Activated CD8-positive, alpha-beta T cell treated with anti-CD3 and anti-CD28 coated beads, Interleukin-2, amount 10 ng/mL, durations not matched to agents 7 days and 5 days (primary cell): ENCODE measurements around the gene EXD3. TPM values are rescaled to one million over a fixed set of nuclear protein-coding genes. Genes with fewer than 3 reads are reported as not detected.
"Not testable (repeated sequence)": the region's sequence is repeated elsewhere in the genome, so short reads cannot be mapped to it uniquely, and the experiment has no call there.

Experiments used
- ATAC-seq: fragments of 150-1000 bp; cut with Tn5 transposase; one replicate; pipeline ENCODE4 v1.10.0; 2021; ENCODE audit warnings: moderate library complexity
- CTCF ChIA-PET: fragments of 350-600 bp; sonication (Branson Sonifier 250); formaldehyde crosslinking; loops from one replicate; lab custom pipeline; 2021; ENCODE audit warnings: antibody characterized with exemption; lab: Charles Lee
- POLR2A ChIA-PET: fragments of 350-600 bp; sonication (Branson Sonifier 250); formaldehyde crosslinking; loops from one replicate; lab custom pipeline; 2021; ENCODE audit warnings: antibody characterized with exemption; lab: Charles Lee
- DNase-seq: peaks from one replicate; pipeline ENCODE4 v3.0.0-alpha.2; 2020
- H3K27ac Mint-ChIP-seq: one replicate; pipeline ENCODE4 v1.8.0; 2021; ENCODE audit warnings: mild to moderate bottlenecking, mixed read lengths
- H3K27me3 Mint-ChIP-seq: one replicate; pipeline ENCODE4 v1.8.0; 2021; ENCODE audit warnings: low read depth, mixed read lengths
- H3K36me3 Mint-ChIP-seq: one replicate; pipeline ENCODE4 v1.8.0; 2021; ENCODE audit warnings: low read depth, mixed read lengths
- H3K4me1 Mint-ChIP-seq: one replicate; pipeline ENCODE4 v1.8.0; 2021; ENCODE audit warnings: low read depth, mixed read lengths
- H3K4me3 Mint-ChIP-seq: one replicate; pipeline ENCODE4 v1.8.0; 2021; ENCODE audit warnings: mild to moderate bottlenecking, mixed read lengths
- H3K9me3 Mint-ChIP-seq: one replicate; pipeline ENCODE4 v1.8.0; 2022; ENCODE audit warnings: mixed read lengths; ENCODE audit not compliant: insufficient read depth
- total RNA-seq, 2 experiments: library from RNA; stranded (reverse); gene quantifications; one replicate each; pipeline ENCODE4 v1.2.3, GENCODE V29; 2021

Gene EXD3
- total RNA-seq, 2 experiments from 2014 or later: 10.0 to 10.9 TPM

GRCh38 chr9:137411645-137412380 lies 11.1 kb downstream of the EXD3 start:
- Mint-ChIP-seq H3K9me3 (no peaks in the 10 kb centered on the region), H3K4me1 (peaks cover 33% of the 10 kb centered on the region), H3K36me3 (no peaks in the 10 kb centered on the region), H3K4me3 (no peak overlapping the region), H3K27ac (no peak overlapping the region), H3K27me3 (no peaks in the 10 kb centered on the region)
- ChIA-PET POLR2A (no interaction called here), CTCF (interaction anchor here (1.9 kb wide), 1 partner anchor 11 kb away, joined by 6 read pairs; the partner anchor contains the start of gene EXD3)
- no peak for ATAC-seq
- DNase-seq: peak; percentile 66

- Mint-ChIP-seq H3K4me1 (peaks cover 33% of the 10 kb centered on the region), H3K27me3 (no peaks in the 10 kb centered on the region), H3K4me3 (no peak overlapping the region), H3K9me3 (no peaks in the 10 kb centered on the region), H3K36me3 (no peaks in the 10 kb centered on the region), H3K27ac (no peak overlapping the region)
- POLR2A ChIA-PET: no interaction called here
- no peak for DNase-seq
- CTCF ChIA-PET: interaction anchor here (1.9 kb wide), 1 partner anchor 11 kb away, joined by 6 read pairs; the partner anchor contains the start of gene EXD3
- ATAC-seq: no peak
Observed at GRCh38 chr9:137411260-137411644, 11.7 kb downstream of the EXD3 start.

- CTCF ChIA-PET: interaction anchor here (1.9 kb wide), 1 partner anchor 12 kb away, joined by 6 read pairs; the partner anchor contains the start of gene EXD3
- no peak for DNase-seq
- Mint-ChIP-seq H3K27ac (no peak overlapping the region), H3K9me3 (no peaks in the 10 kb centered on the region), H3K36me3 (no peaks in the 10 kb centered on the region), H3K27me3 (no peaks in the 10 kb centered on the region), H3K4me3 (no peak overlapping the region), H3K4me1 (peaks cover 33% of the 10 kb centered on the region)
- POLR2A ChIA-PET: no interaction called here
- ATAC-seq: no peak
Observed at GRCh38 chr9:137410891-137411249, 12.1 kb downstream of the EXD3 start.

- POLR2A ChIA-PET, H3K36me3 Mint-ChIP-seq, DNase-seq, H3K9me3 Mint-ChIP-seq, H3K27me3 Mint-ChIP-seq, H3K27ac Mint-ChIP-seq, H3K4me3 Mint-ChIP-seq, ATAC-seq: not testable (repeated sequence)
- CTCF ChIA-PET: interaction anchor here (1.9 to 2.9 kb wide), 2 partner anchors 12 to 124 kb away, joined by 6 to 9 read pairs; partner anchors contain the start of gene EXD3
- peaks cover 33% of the 10 kb centered on the region for H3K4me1 Mint-ChIP-seq
Observed at GRCh38 chr9:137410236-137410890, 12.6 kb downstream of the EXD3 start.

GRCh38 chr9:137409515-137409914 lies 13.4 kb downstream of the EXD3 start:
- DNase-seq (no peak), ATAC-seq (no peak)
- no peak overlapping the region for H3K4me3 Mint-ChIP-seq
- H3K4me1 Mint-ChIP-seq: peaks cover 32% of the 10 kb centered on the region
- no peaks in the 10 kb centered on the region for H3K36me3 Mint-ChIP-seq
- POLR2A ChIA-PET: no interaction called here
- no peak overlapping the region for H3K27ac Mint-ChIP-seq
- CTCF ChIA-PET: interaction anchor here (1.2 to 2.9 kb wide), 3 partner anchors 13 to 123 kb away, joined by 3 to 9 read pairs (median 3); partner anchors contain the start of gene EXD3
- no peaks in the 10 kb centered on the region for H3K9me3 Mint-ChIP-seq
- no peaks in the 10 kb centered on the region for H3K27me3 Mint-ChIP-seq

GRCh38 chr9:137408651-137409405 lies 14.1 kb downstream of the EXD3 start:
- ChIA-PET CTCF (interaction anchor here (1.2 to 2.9 kb wide), 3 partner anchors 14 to 122 kb away, joined by 3 to 9 read pairs (median 3); partner anchors contain the start of gene EXD3), POLR2A (no interaction called here)
- Mint-ChIP-seq H3K27ac (no peak overlapping the region), H3K4me1 (peaks cover 27% of the 10 kb centered on the region), H3K4me3 (no peak overlapping the region), H3K27me3 (no peaks in the 10 kb centered on the region), H3K9me3 (no peaks in the 10 kb centered on the region), H3K36me3 (no peaks in the 10 kb centered on the region)
- no peak for DNase-seq
- no peak for ATAC-seq

- H3K27ac Mint-ChIP-seq: no peak overlapping the region
- no peaks in the 10 kb centered on the region for H3K27me3 Mint-ChIP-seq
- H3K4me3 Mint-ChIP-seq: no peak overlapping the region
- CTCF ChIA-PET: interaction anchor here (2.9 kb wide), 1 partner anchor 121 kb away, joined by 9 read pairs; no protein-coding TSS in a partner anchor
- ATAC-seq (no peak), DNase-seq (no peak)
- POLR2A ChIA-PET: no interaction called here
- H3K9me3 Mint-ChIP-seq: no peaks in the 10 kb centered on the region
- no peaks in the 10 kb centered on the region for H3K36me3 Mint-ChIP-seq
- H3K4me1 Mint-ChIP-seq: peaks cover 21% of the 10 kb centered on the region
Observed at GRCh38 chr9:137407590-137408300, 15.2 kb downstream of the EXD3 start.

- no peaks in the 10 kb centered on the region for H3K27me3 Mint-ChIP-seq
- H3K9me3 Mint-ChIP-seq: no peaks in the 10 kb centered on the region
- H3K4me3 Mint-ChIP-seq: no peak overlapping the region
- H3K4me1 Mint-ChIP-seq: peaks cover 15% of the 10 kb centered on the region
- POLR2A ChIA-PET: no interaction called here
- DNase-seq (peak; percentile 78), ATAC-seq (peak; percentile 95)
- CTCF ChIA-PET: no interaction called here
- H3K27ac Mint-ChIP-seq: no peak overlapping the region
- peaks cover 6% of the 10 kb centered on the region for H3K36me3 Mint-ChIP-seq
Observed at GRCh38 chr9:137406876-137407589, 15.9 kb downstream of the EXD3 start.

GRCh38 chr9:137406085-137406760 lies 16.7 kb downstream of the EXD3 start:
- Mint-ChIP-seq H3K4me3 (no peak overlapping the region), H3K27me3 (no peaks in the 10 kb centered on the region), H3K9me3 (no peaks in the 10 kb centered on the region), H3K4me1 (peaks cover 10% of the 10 kb centered on the region), H3K36me3 (peaks cover 6% of the 10 kb centered on the region), H3K27ac (no peak overlapping the region)
- DNase-seq: no peak
- ChIA-PET POLR2A (no interaction called here), CTCF (no interaction called here)
- ATAC-seq: no peak

- H3K27me3 Mint-ChIP-seq: no peaks in the 10 kb centered on the region
- ChIA-PET CTCF (no interaction called here), POLR2A (no interaction called here)
- no peaks in the 10 kb centered on the region for H3K9me3 Mint-ChIP-seq
- H3K4me3 Mint-ChIP-seq: no peak overlapping the region
- H3K27ac Mint-ChIP-seq: no peak overlapping the region
- no peak for DNase-seq
- no peak for ATAC-seq
- peaks cover 6% of the 10 kb centered on the region for H3K4me1 Mint-ChIP-seq
- peaks cover 6% of the 10 kb centered on the region for H3K36me3 Mint-ChIP-seq
Observed at GRCh38 chr9:137405677-137406081, 17.3 kb downstream of the EXD3 start.
